GM12865 (cell line): ENCODE data around the gene NEK2.
A peak's percentile ranks its signal among the peaks of the same experiment; 100 is the strongest.

Experiments used
- DNase-seq: peaks from one replicate; pipeline ENCODE4 v3.0.0; 2010; ENCODE audit warnings: low read depth
- H3K4me3 ChIP-seq: 2 replicates; pipeline ENCODE4 v1.5.1; 2011; ENCODE audit warnings: mild to moderate bottlenecking, low read depth, low read length, control low read depth
- CTCF ChIP-seq: IDR thresholded peaks from 2 replicates; pipeline ENCODE4 v1.5.1; 2011; ENCODE audit warnings: low read length, control low read depth, low read depth, inconsistent platforms; ENCODE audit not compliant: insufficient read depth; ENCODE audit errors: missing control alignments

NEK2 gene

GRCh38 chr1:211614615-211615014, 60.8 kb downstream of the NEK2 start:
- no peak overlapping the region for H3K4me3 ChIP-seq
- no peak for TF ChIP-seq CTCF
- no peak for DNase-seq

GRCh38 chr1:211613951-211614350, 61.5 kb downstream of the NEK2 start:
- DNase-seq, result no peak
- no peak for TF ChIP-seq CTCF
- H3K4me3 ChIP-seq, result no peak overlapping the region

- H3K4me3 ChIP-seq, result no peak overlapping the region
- TF ChIP-seq CTCF, result no peak
- DNase-seq, result peak; percentile 25
These were observed 62.1 kb downstream of the NEK2 start for GRCh38 chr1:211613108-211613947.

- no peak for TF ChIP-seq CTCF
- no peak for DNase-seq
- H3K4me3 ChIP-seq, result no peak overlapping the region
These were observed 62.7 kb downstream of the NEK2 start for GRCh38 chr1:211612786-211613107.
